ENCODE data around the gene CDRT15. TPM values are rescaled to one million over a fixed set of nuclear protein-coding genes. Genes with fewer than 3 reads are reported as not detected.

Gene CDRT15
- polyA plus RNA-seq, 1 donor (not counting 4 experiments of a cell fraction or from before 2014, with no cell fraction given) = not detected

DNA sequence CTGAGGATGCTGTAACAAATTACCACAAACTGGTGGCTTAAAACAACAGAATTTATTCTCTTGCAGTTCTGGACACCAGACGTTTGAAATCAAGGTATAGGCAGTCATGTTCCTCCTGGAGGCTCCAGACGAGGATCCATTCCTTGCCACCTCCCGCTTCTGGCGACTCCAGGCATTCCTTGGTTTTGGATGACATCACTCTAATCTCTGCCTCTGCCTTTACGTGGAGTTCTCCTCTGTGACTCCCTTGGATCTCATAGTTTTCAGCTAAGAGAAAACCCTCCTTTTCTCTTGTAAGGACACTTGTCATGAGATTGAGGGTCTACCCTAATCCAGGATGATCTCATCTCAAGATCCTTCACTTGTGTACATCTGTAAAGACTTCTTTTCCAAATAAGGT lies 32.8 kb upstream of the CDRT15 start:
- Histone ChIP-seq H2AFZ (ENCODE audit: control insufficient read depth, low read length) (no peak overlapping the region), H3K9ac (ENCODE audit: control insufficient read depth, extremely low read depth, insufficient read depth, low read length) (no peak overlapping the region), H3K27me3 (ENCODE audit: control insufficient read depth, extremely low read depth, insufficient read depth, low read length) (no peaks in the 10 kb centered on the region), H3K9me1 (ENCODE audit: control insufficient read depth, extremely low read depth, insufficient read depth, low read length) (no peaks in the 10 kb centered on the region), H3K79me2 (ENCODE audit: control insufficient read depth, insufficient read depth, low read length) (no peaks in the 10 kb centered on the region), H4K20me1 (ENCODE audit: control insufficient read depth, extremely low read depth, insufficient read depth, low read length) (no peaks in the 10 kb centered on the region), H3K4me3 (ENCODE audit: control insufficient read depth in 2 of 3, extremely low read depth in 1 of 3, insufficient read depth in 2 of 3, low read depth in 1 of 3, low read length in 3 of 3) (no peak overlapping the region), H3K4me1 (ENCODE audit: control insufficient read depth, extremely low read depth, insufficient read depth, low read length) (no peaks in the 10 kb centered on the region), H3K4me2 (ENCODE audit: control insufficient read depth, extremely low read depth, insufficient read depth, low read depth, low read length) (no peak overlapping the region), H3K9me3 (ENCODE audit: control insufficient read depth, low read depth, low read length) (no peaks in the 10 kb centered on the region), H3K36me3 (ENCODE audit: control insufficient read depth in 2 of 2, extremely low read depth in 1 of 2, insufficient read depth in 2 of 2, low read length in 2 of 2) (no peaks in the 10 kb centered on the region), H3K27ac (ENCODE audit: control insufficient read depth, insufficient read depth, low read length) (no peak overlapping the region)
- DNase-seq (ENCODE audit: low read depth, low spot score) (no peak), FAIRE-seq (no peak)
- dilution Hi-C loops (cut with MboI; ENCODE audit: extremely low pct_ligation_motif_present, low sequenced_read_pairs) = no loop called here
- no peak for TF ChIP-seq CTCF (optimal IDR thresholded peaks at IDR 0.05 in 1 of 3, IDR thresholded peaks at IDR 0.05 in 1 of 3, conservative IDR thresholded peaks at IDR 0.05 in 1 of 3; ENCODE audit: extremely low read depth in 1 of 3, insufficient read depth in 2 of 3, low read length in 3 of 3)
- TF ChIP-seq EZH2 (IDR thresholded peaks at IDR 0.05; ENCODE audit: low read length) = no peak

GRCh38 chr17:14268264-14268663 lies 31.6 kb upstream of the CDRT15 start:
- H3K79me2 ChIP-seq (ENCODE audit: control insufficient read depth, insufficient read depth, low read length) = no peaks in the 10 kb centered on the region
- no peak overlapping the region for H3K27ac ChIP-seq (ENCODE audit: control insufficient read depth, insufficient read depth, low read length)
- no peak overlapping the region for H3K4me2 ChIP-seq (ENCODE audit: control insufficient read depth, extremely low read depth, insufficient read depth, low read depth, low read length)
- H3K4me1 ChIP-seq (ENCODE audit: control insufficient read depth, extremely low read depth, insufficient read depth, low read length) = no peaks in the 10 kb centered on the region
- H3K36me3 ChIP-seq (ENCODE audit: control insufficient read depth in 2 of 2, extremely low read depth in 1 of 2, insufficient read depth in 2 of 2, low read length in 2 of 2) = no peaks in the 10 kb centered on the region
- no peaks in the 10 kb centered on the region for H3K27me3 ChIP-seq (ENCODE audit: control insufficient read depth, extremely low read depth, insufficient read depth, low read length)
- dilution Hi-C loops (cut with MboI; ENCODE audit: extremely low pct_ligation_motif_present, low sequenced_read_pairs) = no loop called here
- peak in 1 of 3 experiments; percentile 35 for TF ChIP-seq CTCF (optimal IDR thresholded peaks at IDR 0.05 in 1 of 3, IDR thresholded peaks at IDR 0.05 in 1 of 3, conservative IDR thresholded peaks at IDR 0.05 in 1 of 3; ENCODE audit: extremely low read depth in 1 of 3, insufficient read depth in 2 of 3, low read length in 3 of 3)
- TF ChIP-seq EZH2 (IDR thresholded peaks at IDR 0.05; ENCODE audit: low read length) = no peak
- H3K9ac ChIP-seq (ENCODE audit: control insufficient read depth, extremely low read depth, insufficient read depth, low read length) = no peak overlapping the region
- H3K9me3 ChIP-seq (ENCODE audit: control insufficient read depth, low read depth, low read length) = no peaks in the 10 kb centered on the region
- FAIRE-seq (peak; percentile 41), DNase-seq (ENCODE audit: low read depth, low spot score) (no peak)
- H2AFZ ChIP-seq (ENCODE audit: control insufficient read depth, low read length) = no peak overlapping the region
- no peak overlapping the region for H3K4me3 ChIP-seq (ENCODE audit: control insufficient read depth in 2 of 3, extremely low read depth in 1 of 3, insufficient read depth in 2 of 3, low read depth in 1 of 3, low read length in 3 of 3)
- no peaks in the 10 kb centered on the region for H4K20me1 ChIP-seq (ENCODE audit: control insufficient read depth, extremely low read depth, insufficient read depth, low read length)
- H3K9me1 ChIP-seq (ENCODE audit: control insufficient read depth, extremely low read depth, insufficient read depth, low read length) = no peaks in the 10 kb centered on the region
